ENCODE measurements around the gene INTS11. TPM values are rescaled to one million over a fixed set of nuclear protein-coding genes. Genes with fewer than 3 reads are reported as not detected.

The INTS11 gene
- total and polyA plus RNA-seq, 2 of the 13 experiments (the other 11 are each of a cell fraction or from before 2014, with no cell fraction given), result 52.8 to 94.8 TPM

DNA sequence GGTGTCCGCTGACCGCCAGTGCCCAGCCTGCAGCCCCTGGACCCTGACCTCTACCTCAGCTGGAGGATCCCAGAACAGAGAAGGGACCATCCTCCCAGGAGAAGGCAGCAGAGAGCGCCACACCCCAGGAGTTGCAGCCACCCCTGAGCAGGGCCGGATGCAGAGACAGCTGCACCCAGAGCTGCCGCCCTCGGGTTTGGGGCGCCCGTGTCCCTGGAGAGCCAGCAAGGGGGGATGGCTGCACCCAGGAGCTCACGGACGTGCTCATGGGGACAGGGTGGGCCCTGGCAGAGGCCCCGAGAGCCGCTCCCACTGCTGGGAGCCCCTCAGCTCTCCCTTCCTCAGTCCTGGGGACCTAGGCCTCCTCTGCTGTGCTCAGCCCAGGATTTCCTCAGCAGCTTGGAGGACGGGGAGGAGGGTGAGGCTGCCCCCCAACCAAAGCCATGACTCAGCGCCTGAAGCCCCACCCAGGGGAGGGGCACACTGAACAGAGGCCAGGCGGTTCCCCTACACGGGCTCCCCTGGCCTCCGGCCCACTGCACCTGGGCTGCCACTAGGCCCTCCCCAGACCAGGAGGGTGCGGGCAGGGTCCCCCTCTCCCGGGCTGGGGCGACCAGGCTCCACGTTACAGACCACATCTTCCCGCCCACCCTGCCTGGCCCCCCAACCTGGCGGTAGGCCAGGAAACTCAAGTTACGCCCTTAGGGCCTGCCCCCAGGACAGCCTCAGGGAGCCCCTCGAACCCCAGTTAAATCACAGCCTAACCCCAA lies 19.0 kb downstream of the INTS11 start:
- Histone ChIP-seq H3K9ac (ENCODE audit: insufficient read depth, low read depth, low read length) (peak overlapping the region; percentile 88), H3K4me1 (ENCODE audit: insufficient read depth, low read length) (peaks cover 41% of the 10 kb centered on the region), H3K27me3 (ENCODE audit: control insufficient read depth in 1 of 2, insufficient read depth in 2 of 2, low read length in 2 of 2) (no peaks in the 10 kb centered on the region), H4K20me1 (ENCODE audit: insufficient read depth, low read length) (no peaks in the 10 kb centered on the region; the same call in 1 of the 2 replicates), H2AFZ (ENCODE audit: low read length) (no peak overlapping the region), H3K79me2 (ENCODE audit: insufficient read depth, low read length) (peaks cover 15% of the 10 kb centered on the region), H3K9me3 (ENCODE audit: low read length) (no peaks in the 10 kb centered on the region), H3K4me3 (replicated peaks in 1 of 3; ENCODE audit: insufficient read depth in 1 of 3, low read depth in 2 of 3, low read length in 3 of 3) (peak overlapping the region; percentile 77 to 93 (median 91)), H3K27ac (ENCODE audit: extremely low read length, insufficient read depth, low read length) (peak overlapping the region; percentile 79), H3K4me2 (ENCODE audit: low read depth, low read length) (peak overlapping the region; percentile 98), H3K36me3 (replicated peaks in 1 of 2; ENCODE audit: control insufficient read depth in 1 of 2, insufficient read depth in 2 of 2, low read length in 2 of 2) (peaks cover 2 to 8% of the 10 kb centered on the region in 2 experiments; a peak in 1 of 5 replicates)
- peak; percentile 45 for ATAC-seq
- intact Hi-C loops (cut with micrococcal nuclease; ENCODE audit: unreplicated experiment), result no loop called here
- WGBS (ENCODE audit: low lambda C conversion rate), result 5% methylated on average over 10 of the region's 25 CpGs
- in situ Hi-C loops (cut with HindIII; ENCODE audit: extremely low pct_ligation_motif_present, low pct_unique_long_range_greater_than_20kb), result no loop called here
- FAIRE-seq, result no peak
- BruUV-seq (replicated peaks), result TSS peak; percentile 52
- peak; percentile 74 for DNase-seq (ENCODE audit: low spot score)
- CTCF ChIA-PET (ENCODE audit: low intra/inter-chr PET ratio, low total read pairs), result no interaction called here
- POLR2A ChIA-PET, result interaction anchor here (0.5 to 2.0 kb wide), 10 partner anchors 11 to 181 kb away, joined by 3 to 11 read pairs (median 4); partner anchors contain the start of genes AURKAIP1, TAS1R3 and UBE2J2
- peak; percentile 45 for TF ChIP-seq STAG1 (CRISPR knock-in tag; IDR thresholded peaks at IDR 0.05)
- no peak for TF ChIP-seq CC2D1A (CRISPR knock-in tag; IDR thresholded peaks at IDR 0.05)
- TF ChIP-seq, protein P1, sequence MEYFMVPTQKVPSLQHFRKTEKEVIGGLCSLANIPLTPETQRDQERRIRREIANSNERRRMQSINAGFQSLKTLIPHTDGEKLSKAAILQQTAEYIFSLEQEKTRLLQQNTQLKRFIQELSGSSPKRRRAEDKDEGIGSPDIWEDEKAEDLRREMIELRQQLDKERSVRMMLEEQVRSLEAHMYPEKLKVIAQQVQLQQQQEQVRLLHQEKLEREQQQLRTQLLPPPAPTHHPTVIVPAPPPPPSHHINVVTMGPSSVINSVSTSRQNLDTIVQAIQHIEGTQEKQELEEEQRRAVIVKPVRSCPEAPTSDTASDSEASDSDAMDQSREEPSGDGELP (IDR thresholded peaks at IDR 0.05; ENCODE audit: borderline replicate concordance, low read depth), result peak; percentile 77; the same call in 1 of the 2 replicates
- no peak for TF ChIP-seq KLF15 (CRISPR knock-in tag; IDR thresholded peaks at IDR 0.05; ENCODE audit: borderline replicate concordance)
- no peak for TF ChIP-seq MXD1 (CRISPR knock-in tag; IDR thresholded peaks at IDR 0.05)
- TF ChIP-seq, protein P2, sequence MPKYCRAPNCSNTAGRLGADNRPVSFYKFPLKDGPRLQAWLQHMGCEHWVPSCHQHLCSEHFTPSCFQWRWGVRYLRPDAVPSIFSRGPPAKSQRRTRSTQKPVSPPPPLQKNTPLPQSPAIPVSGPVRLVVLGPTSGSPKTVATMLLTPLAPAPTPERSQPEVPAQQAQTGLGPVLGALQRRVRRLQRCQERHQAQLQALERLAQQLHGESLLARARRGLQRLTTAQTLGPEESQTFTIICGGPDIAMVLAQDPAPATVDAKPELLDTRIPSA (CRISPR knock-in tag; IDR thresholded peaks at IDR 0.05; ENCODE audit: borderline replicate concordance), result no peak
- TF ChIP-seq, protein P3, sequence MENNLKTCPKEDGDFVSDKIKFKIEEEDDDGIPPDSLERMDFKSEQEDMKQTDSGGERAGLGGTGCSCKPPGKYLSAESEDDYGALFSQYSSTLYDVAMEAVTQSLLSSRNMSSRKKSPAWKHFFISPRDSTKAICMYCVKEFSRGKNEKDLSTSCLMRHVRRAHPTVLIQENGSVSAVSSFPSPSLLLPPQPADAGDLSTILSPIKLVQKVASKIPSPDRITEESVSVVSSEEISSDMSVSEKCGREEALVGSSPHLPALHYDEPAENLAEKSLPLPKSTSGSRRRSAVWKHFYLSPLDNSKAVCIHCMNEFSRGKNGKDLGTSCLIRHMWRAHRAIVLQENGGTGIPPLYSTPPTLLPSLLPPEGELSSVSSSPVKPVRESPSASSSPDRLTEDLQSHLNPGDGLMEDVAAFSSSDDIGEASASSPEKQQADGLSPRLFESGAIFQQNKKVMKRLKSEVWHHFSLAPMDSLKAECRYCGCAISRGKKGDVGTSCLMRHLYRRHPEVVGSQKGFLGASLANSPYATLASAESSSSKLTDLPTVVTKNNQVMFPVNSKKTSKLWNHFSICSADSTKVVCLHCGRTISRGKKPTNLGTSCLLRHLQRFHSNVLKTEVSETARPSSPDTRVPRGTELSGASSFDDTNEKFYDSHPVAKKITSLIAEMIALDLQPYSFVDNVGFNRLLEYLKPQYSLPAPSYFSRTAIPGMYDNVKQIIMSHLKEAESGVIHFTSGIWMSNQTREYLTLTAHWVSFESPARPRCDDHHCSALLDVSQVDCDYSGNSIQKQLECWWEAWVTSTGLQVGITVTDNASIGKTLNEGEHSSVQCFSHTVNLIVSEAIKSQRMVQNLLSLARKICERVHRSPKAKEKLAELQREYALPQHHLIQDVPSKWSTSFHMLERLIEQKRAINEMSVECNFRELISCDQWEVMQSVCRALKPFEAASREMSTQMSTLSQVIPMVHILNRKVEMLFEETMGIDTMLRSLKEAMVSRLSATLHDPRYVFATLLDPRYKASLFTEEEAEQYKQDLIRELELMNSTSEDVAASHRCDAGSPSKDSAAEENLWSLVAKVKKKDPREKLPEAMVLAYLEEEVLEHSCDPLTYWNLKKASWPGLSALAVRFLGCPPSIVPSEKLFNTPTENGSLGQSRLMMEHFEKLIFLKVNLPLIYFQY (CRISPR knock-in tag; IDR thresholded peaks at IDR 0.05; ENCODE audit: borderline replicate concordance), result no peak
- no peak for TF ChIP-seq PHF5A (CRISPR knock-in tag; IDR thresholded peaks at IDR 0.05; ENCODE audit: low read depth, unreplicated experiment)
- TF ChIP-seq FOSL1 (CRISPR knock-in tag; IDR thresholded peaks at IDR 0.05; ENCODE audit: borderline replicate concordance), result peak; percentile 67; the same call in 1 of the 2 replicates
- TF ChIP-seq HNF4A (CRISPR knock-in tag; IDR thresholded peaks at IDR 0.05), result peak; percentile 61
- peak; percentile 48 for TF ChIP-seq ZNF687 (CRISPR knock-in tag; IDR thresholded peaks at IDR 0.05)
- TF ChIP-seq ATRX (CRISPR knock-in tag; IDR thresholded peaks at IDR 0.05; ENCODE audit: borderline replicate concordance), result no peak
